ENCODE measurements around the gene TAPBP.
A peak's percentile ranks its signal among the peaks of the same experiment; 100 is the strongest.

Gene TAPBP

GRCh38 chr6:33294086-33294823 is 19.6 kb downstream of the TAPBP start:
- no peak for DNase-seq (ENCODE audit: low read depth, low spot score)
- Histone ChIP-seq H3K27me3 (ENCODE audit: insufficient read depth, insufficient read length) (no peaks in the 10 kb centered on the region), H3K36me3 (ENCODE audit: insufficient read depth, insufficient read length, low read length) (peaks cover 37% of the 10 kb centered on the region), H3K9ac (ENCODE audit: insufficient read length, low read depth) (no peak overlapping the region), H3K4me1 (ENCODE audit: insufficient read depth, insufficient read length) (peaks cover 4% of the 10 kb centered on the region), H3K9me3 (ENCODE audit: insufficient read depth, low read length) (no peaks in the 10 kb centered on the region), H3K4me3 (ENCODE audit: insufficient read length, low read depth) (no peak overlapping the region)
- TF ChIP-seq ZNF274 (IDR thresholded peaks at IDR 0.05; ENCODE audit: low read depth, low read length) = no peak
- no peak for TF ChIP-seq YY1 (IDR thresholded peaks at IDR 0.05; ENCODE audit: insufficient read depth, insufficient read length)
- TF ChIP-seq SUZ12 (IDR thresholded peaks at IDR 0.05; ENCODE audit: extremely low read depth, insufficient read depth, insufficient read length) = no peak

GRCh38 chr6:33292996-33293682 is 20.7 kb downstream of the TAPBP start:
- Histone ChIP-seq H3K4me3 (ENCODE audit: insufficient read length, low read depth) (no peak overlapping the region), H3K27me3 (ENCODE audit: insufficient read depth, insufficient read length) (no peaks in the 10 kb centered on the region), H3K36me3 (ENCODE audit: insufficient read depth, insufficient read length, low read length) (peaks cover 41% of the 10 kb centered on the region)

GRCh38 chr6:33290459-33290858 is 23.4 kb downstream of the TAPBP start:
- TF ChIP-seq SUZ12 (IDR thresholded peaks at IDR 0.05; ENCODE audit: extremely low read depth, insufficient read depth, insufficient read length) (no peak), YY1 (IDR thresholded peaks at IDR 0.05; ENCODE audit: insufficient read depth, insufficient read length) (no peak), ZNF274 (IDR thresholded peaks at IDR 0.05; ENCODE audit: low read depth, low read length) (no peak)
- Histone ChIP-seq H3K4me3 (ENCODE audit: insufficient read length, low read depth) (peak overlapping the region; percentile 93), H3K9me3 (ENCODE audit: insufficient read depth, low read length) (no peaks in the 10 kb centered on the region), H3K9ac (ENCODE audit: insufficient read length, low read depth) (peak overlapping the region; percentile 97), H3K27me3 (ENCODE audit: insufficient read depth, insufficient read length) (no peaks in the 10 kb centered on the region), H3K36me3 (ENCODE audit: insufficient read depth, insufficient read length, low read length) (peaks cover 60% of the 10 kb centered on the region), H3K4me1 (ENCODE audit: insufficient read depth, insufficient read length) (peaks cover 2% of the 10 kb centered on the region)
- no peak for DNase-seq (ENCODE audit: low read depth, low spot score)

More at GRCh38 chr6:33292996-33293682, 20.7 kb downstream of the TAPBP start:
- Histone ChIP-seq H3K4me1 (ENCODE audit: insufficient read depth, insufficient read length) (peaks cover 4% of the 10 kb centered on the region), H3K9me3 (ENCODE audit: insufficient read depth, low read length) (no peaks in the 10 kb centered on the region), H3K9ac (ENCODE audit: insufficient read length, low read depth) (no peak overlapping the region)
- TF ChIP-seq ZNF274 (IDR thresholded peaks at IDR 0.05; ENCODE audit: low read depth, low read length) (no peak), SUZ12 (IDR thresholded peaks at IDR 0.05; ENCODE audit: extremely low read depth, insufficient read depth, insufficient read length) (no peak), YY1 (IDR thresholded peaks at IDR 0.05; ENCODE audit: insufficient read depth, insufficient read length) (no peak)
- no peak for DNase-seq (ENCODE audit: low read depth, low spot score)

GRCh38 chr6:33289784-33290315 is 24.0 kb downstream of the TAPBP start:
- Histone ChIP-seq H3K9me3 (ENCODE audit: insufficient read depth, low read length) (no peaks in the 10 kb centered on the region), H3K9ac (ENCODE audit: insufficient read length, low read depth) (peak overlapping the region; percentile 97), H3K4me1 (ENCODE audit: insufficient read depth, insufficient read length) (peaks cover 2% of the 10 kb centered on the region), H3K36me3 (ENCODE audit: insufficient read depth, insufficient read length, low read length) (peaks cover 65% of the 10 kb centered on the region), H3K4me3 (ENCODE audit: insufficient read length, low read depth) (peak overlapping the region; percentile 93), H3K27me3 (ENCODE audit: insufficient read depth, insufficient read length) (no peaks in the 10 kb centered on the region)
- no peak for DNase-seq (ENCODE audit: low read depth, low spot score)
- TF ChIP-seq YY1 (IDR thresholded peaks at IDR 0.05; ENCODE audit: insufficient read depth, insufficient read length) (no peak), ZNF274 (IDR thresholded peaks at IDR 0.05; ENCODE audit: low read depth, low read length) (no peak), SUZ12 (IDR thresholded peaks at IDR 0.05; ENCODE audit: extremely low read depth, insufficient read depth, insufficient read length) (no peak)

GRCh38 chr6:33288921-33289783 is 24.7 kb downstream of the TAPBP start, which contains the start of the genes PFDN6 and WDR46:
Gene PFDN6 (plus strand): TSS chr6:33289601. CDS start chr6:33289857, 256 bp downstream.
Gene WDR46 (minus strand): TSS chr6:33289239. CDS start chr6:33289170, 69 bp downstream.
- peak within 1 kb of the TSS; percentile 93 for H3K4me3 ChIP-seq (ENCODE audit: insufficient read length, low read depth)
- H3K27me3 ChIP-seq (ENCODE audit: insufficient read depth, insufficient read length) = no peaks in the 10 kb centered on the region
- H3K9me3 ChIP-seq (ENCODE audit: insufficient read depth, low read length) = no peaks in the 10 kb centered on the region
- peaks cover 2% of the 10 kb centered on the region for H3K4me1 ChIP-seq (ENCODE audit: insufficient read depth, insufficient read length)
- peaks cover 72% of the 10 kb centered on the region for H3K36me3 ChIP-seq (ENCODE audit: insufficient read depth, insufficient read length, low read length)
- DNase-seq (ENCODE audit: low read depth, low spot score) = no peak
- peak within 1 kb of the TSS; percentile 97 for H3K9ac ChIP-seq (ENCODE audit: insufficient read length, low read depth)
- TF ChIP-seq SUZ12 (IDR thresholded peaks at IDR 0.05; ENCODE audit: extremely low read depth, insufficient read depth, insufficient read length) (no peak), YY1 (IDR thresholded peaks at IDR 0.05; ENCODE audit: insufficient read depth, insufficient read length) (peak; percentile 91), ZNF274 (IDR thresholded peaks at IDR 0.05; ENCODE audit: low read depth, low read length) (no peak)

- H3K9me3 ChIP-seq (ENCODE audit: insufficient read depth, low read length) = no peaks in the 10 kb centered on the region
- DNase-seq (ENCODE audit: low read depth, low spot score) = no peak
- peaks cover 77% of the 10 kb centered on the region for H3K36me3 ChIP-seq (ENCODE audit: insufficient read depth, insufficient read length, low read length)
- no peaks in the 10 kb centered on the region for H3K27me3 ChIP-seq (ENCODE audit: insufficient read depth, insufficient read length)
- no peak for TF ChIP-seq SUZ12 (IDR thresholded peaks at IDR 0.05; ENCODE audit: extremely low read depth, insufficient read depth, insufficient read length)
- TF ChIP-seq YY1 (IDR thresholded peaks at IDR 0.05; ENCODE audit: insufficient read depth, insufficient read length) = no peak
- TF ChIP-seq ZNF274 (IDR thresholded peaks at IDR 0.05; ENCODE audit: low read depth, low read length) = no peak
- H3K9ac ChIP-seq (ENCODE audit: insufficient read length, low read depth) = peak overlapping the region; percentile 90
- H3K4me3 ChIP-seq (ENCODE audit: insufficient read length, low read depth) = peak overlapping the region; percentile 93
- H3K4me1 ChIP-seq (ENCODE audit: insufficient read depth, insufficient read length) = peaks cover 2% of the 10 kb centered on the region
Measured at GRCh38 chr6:33288141-33288920, 25.5 kb downstream of the TAPBP start.
